Mesodermal cell (in vitro differentiated cells): ENCODE results near the gene CD48. TPM values are rescaled to one million over a fixed set of nuclear protein-coding genes. Genes with fewer than 3 reads are reported as not detected.

ENCODE experiments used
- H3K27ac ChIP-seq: 2 replicates; pipeline ENCODE4 v1.7.0; 2013; ENCODE audit warnings: mild to moderate bottlenecking, low read depth, low read length, moderate library complexity; ENCODE audit not compliant: severe bottlenecking
- H3K36me3 ChIP-seq: 2 replicates; pipeline ENCODE4 v1.7.1; 2013; ENCODE audit warnings: mild to moderate bottlenecking, low read length, moderate library complexity; ENCODE audit not compliant: control insufficient read depth, insufficient read depth
- H3K4me1 ChIP-seq: one replicate; pipeline ENCODE4 v1.7.1; 2013; ENCODE audit warnings: mild to moderate bottlenecking, low read length; ENCODE audit not compliant: insufficient read depth, control insufficient read depth, poor library complexity, severe bottlenecking
- H3K4me3 ChIP-seq: 2 replicates; pipeline ENCODE4 v1.7.0; 2013; ENCODE audit warnings: low read length, control low read depth, mild to moderate bottlenecking; ENCODE audit not compliant: insufficient read depth, poor library complexity, severe bottlenecking; ENCODE audit errors: extremely low read depth
- H3K9me3 ChIP-seq: 2 replicates; pipeline ENCODE4 v1.7.1; 2013; ENCODE audit warnings: mild to moderate bottlenecking, low read length, moderate library complexity; ENCODE audit not compliant: control insufficient read depth
- WGBS, 2 experiments: methylation state at CpG; one replicate each; pipeline ENCODE4 v1.1.5; 2013; ENCODE audit warnings: missing lambda C conversion rate in 2 of 2; ENCODE audit not compliant: insufficient coverage in 2 of 2; 5-methylcytosine and 5-hydroxymethylcytosine counted together
- polyA plus RNA-seq, 2 experiments: library from polyadenylated mRNA; stranded (reverse); fragments of 50-300 nt; gene quantifications; one replicate each; pipeline ENCODE4 v1.2.3, GENCODE V29; 2013

Gene CD48, protein sequence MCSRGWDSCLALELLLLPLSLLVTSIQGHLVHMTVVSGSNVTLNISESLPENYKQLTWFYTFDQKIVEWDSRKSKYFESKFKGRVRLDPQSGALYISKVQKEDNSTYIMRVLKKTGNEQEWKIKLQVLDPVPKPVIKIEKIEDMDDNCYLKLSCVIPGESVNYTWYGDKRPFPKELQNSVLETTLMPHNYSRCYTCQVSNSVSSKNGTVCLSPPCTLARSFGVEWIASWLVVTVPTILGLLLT
- 0.26 TPM for polyA plus RNA-seq (2013, experiment 1 of 2)
- polyA plus RNA-seq (2013, experiment 2 of 2) = not detected

DNA sequence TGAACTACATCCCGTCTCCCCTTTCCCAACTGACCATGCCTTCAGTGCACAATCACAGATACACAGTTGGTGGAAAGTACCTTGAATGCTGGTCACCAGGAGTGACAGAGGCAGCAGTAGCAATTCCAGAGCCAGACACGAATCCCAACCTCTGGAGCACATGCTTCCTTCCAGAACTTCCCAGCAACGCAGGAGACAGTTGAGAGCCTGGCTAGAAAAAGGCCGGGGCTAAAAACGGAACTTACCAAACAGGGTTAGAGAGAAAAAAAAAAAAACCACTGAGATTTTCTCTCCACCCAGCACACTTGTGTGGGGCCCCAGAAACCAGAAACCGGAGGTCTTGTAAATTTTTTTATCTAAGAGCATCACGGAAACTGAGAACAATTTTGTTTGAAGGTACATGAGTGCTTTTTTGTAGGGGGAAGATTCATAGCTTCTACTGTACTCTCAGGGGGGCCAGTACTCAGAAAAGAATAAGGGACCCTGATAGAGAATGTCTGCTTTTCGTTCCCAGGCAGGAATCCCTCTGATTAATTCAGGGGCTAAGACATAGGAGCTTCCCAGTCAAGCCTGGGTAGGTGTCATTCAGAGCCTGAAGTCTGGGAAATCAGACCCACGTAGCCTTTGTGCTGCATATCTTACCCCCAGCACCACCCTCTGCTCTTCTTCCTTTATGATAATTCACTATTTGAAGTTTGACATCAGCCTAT is at the start of gene CD48:
Gene CD48, minus strand, starts transcription at position 221 of the 710 bp plus-strand sequence. Its CDS starts 59 bp downstream, at position 162.
- WGBS, 2 experiments = 85 to 92% methylated on average over 3 to 6 of the region's 9 CpGs

DNA sequence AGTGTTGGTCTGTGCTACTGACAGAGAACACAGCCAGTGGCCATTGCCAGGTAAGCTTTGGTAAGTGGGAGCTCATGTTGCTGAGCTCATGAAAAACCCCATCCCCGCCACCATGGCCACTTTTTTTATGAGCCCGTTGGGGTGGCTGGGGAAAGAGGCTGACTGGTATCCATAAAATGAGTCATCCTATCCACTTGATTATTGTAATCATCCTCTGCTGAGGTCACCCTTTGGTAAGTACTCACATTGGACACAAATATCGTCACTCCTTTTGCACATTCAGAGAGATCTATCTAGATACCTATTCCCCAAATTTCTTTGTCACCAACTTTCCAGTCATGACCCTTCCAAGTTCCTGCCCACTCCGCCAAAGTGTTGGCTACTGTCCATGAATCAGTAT is 49.4 kb upstream of the CD48 start:
- no peak overlapping the region for H3K4me3 ChIP-seq
- H3K36me3 ChIP-seq = no peaks in the 10 kb centered on the region
- H3K9me3 ChIP-seq = no peaks in the 10 kb centered on the region
- no peaks in the 10 kb centered on the region for H3K4me1 ChIP-seq
- WGBS, 2 experiments = 95% methylated on average over 2 of the region's 4 CpGs; no CpG with 5 or more reads in 1 of the 2 experiments
- H3K27ac ChIP-seq = no peak overlapping the region

More for the DNA sequence above, at the start of gene CD48:
- Histone ChIP-seq H3K4me3 (no peak within 1 kb of the TSS), H3K27ac (no peak within 1 kb of the TSS), H3K36me3 (no peaks in the 10 kb centered on the region), H3K9me3 (no peaks in the 10 kb centered on the region), H3K4me1 (no peaks in the 10 kb centered on the region)

DNA sequence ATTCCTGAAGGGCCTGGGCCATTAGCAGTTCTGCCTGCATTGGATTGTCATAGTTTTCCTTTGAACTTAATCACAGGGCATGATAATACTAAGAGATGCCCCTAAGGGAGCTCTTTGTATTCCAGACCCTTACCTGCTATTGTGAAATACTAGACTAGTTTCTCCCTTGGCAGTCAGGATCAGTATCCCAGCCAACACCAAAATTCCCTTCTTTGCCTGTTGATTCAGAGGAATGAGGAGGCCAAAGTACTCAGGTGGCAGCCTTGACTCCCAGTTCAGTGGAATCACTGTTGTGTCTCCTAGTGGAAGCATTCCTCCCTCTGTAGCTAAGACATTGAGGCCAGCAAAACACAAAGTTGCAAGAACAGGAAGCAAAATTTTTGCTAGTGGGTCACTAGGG is 48.1 kb upstream of the CD48 start:
- no peaks in the 10 kb centered on the region for H3K36me3 ChIP-seq
- H3K4me1 ChIP-seq = no peaks in the 10 kb centered on the region
- H3K4me3 ChIP-seq = no peak overlapping the region
- no peaks in the 10 kb centered on the region for H3K9me3 ChIP-seq
- H3K27ac ChIP-seq = no peak overlapping the region

DNA sequence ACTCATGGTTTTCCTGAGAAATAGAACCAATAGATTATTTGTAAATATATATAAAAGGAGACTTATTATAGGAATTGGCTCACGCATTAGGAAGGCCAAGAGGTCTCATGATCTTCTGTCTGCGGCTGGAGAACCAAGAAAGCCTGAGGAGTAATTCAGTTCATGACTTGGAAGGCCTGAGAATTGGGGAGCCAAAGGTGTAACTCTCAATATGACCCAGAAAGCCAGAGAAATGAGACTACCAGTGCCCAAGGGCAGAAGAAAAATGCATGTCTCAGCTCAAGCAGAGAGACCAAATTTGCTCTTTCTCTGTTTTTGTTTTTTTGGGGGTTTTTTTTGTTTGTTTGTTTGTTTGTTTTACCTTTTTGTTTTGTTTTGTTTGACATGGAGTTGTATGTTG is 46.9 kb upstream of the CD48 start:
- H3K4me1 ChIP-seq = no peaks in the 10 kb centered on the region
- H3K9me3 ChIP-seq = no peaks in the 10 kb centered on the region
- no peak overlapping the region for H3K27ac ChIP-seq
- H3K36me3 ChIP-seq = no peaks in the 10 kb centered on the region
- no peak overlapping the region for H3K4me3 ChIP-seq
- WGBS, 2 experiments = 94 to 100% methylated on average over 2 of the region's 2 CpGs

DNA sequence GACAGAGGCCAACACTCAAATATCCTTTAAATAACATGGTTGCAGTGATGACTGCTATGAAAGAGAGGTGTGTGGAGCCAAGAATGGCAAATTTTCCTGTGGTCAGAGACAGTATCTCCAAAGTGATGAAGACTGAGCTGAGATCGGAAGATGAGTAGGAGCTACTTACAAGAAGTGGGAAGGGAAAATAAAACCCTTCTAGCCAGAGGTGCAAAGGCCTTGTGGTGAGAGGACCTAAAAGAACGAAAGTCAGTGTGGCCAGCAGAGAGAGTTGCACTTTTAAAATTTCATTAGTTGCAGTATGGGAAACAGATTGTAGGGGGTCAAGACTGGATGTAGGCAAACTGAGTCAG is 45.2 kb upstream of the CD48 start:
- Histone ChIP-seq H3K36me3 (no peaks in the 10 kb centered on the region), H3K27ac (no peak overlapping the region), H3K4me3 (no peak overlapping the region), H3K9me3 (no peaks in the 10 kb centered on the region), H3K4me1 (no peaks in the 10 kb centered on the region)
- 86 to 95% methylated on average over 2 of the region's 2 CpGs for WGBS, 2 experiments

DNA sequence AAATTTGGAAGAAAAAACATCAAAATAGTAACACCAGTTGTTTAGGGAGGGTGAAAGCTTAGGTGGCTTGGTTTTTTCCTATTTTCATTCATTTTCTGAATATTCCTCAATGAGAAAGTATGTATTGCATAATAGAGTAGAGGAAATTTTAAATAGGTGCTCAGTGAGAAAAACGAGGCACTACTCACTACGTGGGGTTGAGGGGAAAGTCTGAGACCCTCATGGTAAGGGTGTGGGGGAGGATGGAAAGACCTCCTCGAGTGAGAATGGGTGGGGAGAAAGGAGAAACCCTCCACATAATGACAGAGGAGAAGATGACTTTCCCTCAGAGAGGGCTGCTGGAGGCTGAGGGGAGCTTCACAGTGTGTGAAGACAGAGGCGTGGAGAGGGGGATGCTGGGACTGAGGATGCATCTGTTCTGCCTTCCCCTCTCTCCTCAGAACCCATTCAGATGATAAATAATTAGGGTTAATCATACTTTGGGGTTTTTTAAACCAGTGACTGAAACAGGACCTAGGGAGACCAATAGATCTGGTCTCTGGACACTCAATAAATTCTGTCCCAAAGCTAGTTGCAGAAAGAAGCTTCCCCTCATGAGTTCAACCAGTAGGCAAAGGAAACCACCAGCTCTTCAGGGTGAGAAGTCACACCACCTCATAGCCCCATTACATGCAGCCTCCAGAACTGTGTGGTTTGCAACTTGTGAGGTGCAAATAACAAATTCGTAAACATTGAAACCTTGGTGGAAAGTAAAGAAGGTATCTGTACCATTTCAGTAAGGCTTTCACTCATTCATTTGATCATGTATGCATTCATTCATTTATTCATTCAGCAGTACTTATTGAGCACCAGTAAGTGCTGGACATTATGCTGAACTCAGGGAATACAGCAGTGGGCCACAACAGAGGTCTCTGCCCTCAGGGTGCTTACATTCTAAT is 44.6 kb upstream of the CD48 start:
- H3K27ac ChIP-seq = no peak overlapping the region
- no peaks in the 10 kb centered on the region for H3K4me1 ChIP-seq
- no peaks in the 10 kb centered on the region for H3K36me3 ChIP-seq
- WGBS, 2 experiments = no CpG with 5 or more reads among the region's 5 CpGs
- H3K4me3 ChIP-seq = no peak overlapping the region
- no peaks in the 10 kb centered on the region for H3K9me3 ChIP-seq

DNA sequence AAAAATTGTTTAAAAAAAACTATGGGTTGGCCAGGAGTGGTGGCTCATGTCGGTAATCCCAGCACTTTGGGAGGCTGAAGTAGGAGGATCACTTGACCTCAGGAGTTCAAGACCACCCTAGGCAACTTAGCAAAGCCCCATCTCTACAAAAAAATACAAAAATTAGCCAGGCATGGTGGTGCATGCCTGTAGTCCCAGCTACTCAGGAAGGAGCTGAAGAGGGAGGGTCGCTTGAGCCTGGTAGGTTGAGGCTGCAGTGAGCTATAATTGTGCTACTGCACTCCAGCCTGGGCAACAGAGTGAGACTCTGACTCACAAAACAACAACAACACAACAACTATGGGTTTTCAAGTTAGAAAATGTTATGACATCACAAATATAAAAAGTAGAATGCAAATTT is 43.8 kb upstream of the CD48 start:
- WGBS, 2 experiments = 100% methylated on average over 1 of the region's 2 CpGs; no CpG with 5 or more reads in 1 of the 2 experiments
- no peak overlapping the region for H3K4me3 ChIP-seq
- H3K27ac ChIP-seq = no peak overlapping the region
- no peaks in the 10 kb centered on the region for H3K9me3 ChIP-seq
- no peaks in the 10 kb centered on the region for H3K4me1 ChIP-seq
- no peaks in the 10 kb centered on the region for H3K36me3 ChIP-seq

DNA sequence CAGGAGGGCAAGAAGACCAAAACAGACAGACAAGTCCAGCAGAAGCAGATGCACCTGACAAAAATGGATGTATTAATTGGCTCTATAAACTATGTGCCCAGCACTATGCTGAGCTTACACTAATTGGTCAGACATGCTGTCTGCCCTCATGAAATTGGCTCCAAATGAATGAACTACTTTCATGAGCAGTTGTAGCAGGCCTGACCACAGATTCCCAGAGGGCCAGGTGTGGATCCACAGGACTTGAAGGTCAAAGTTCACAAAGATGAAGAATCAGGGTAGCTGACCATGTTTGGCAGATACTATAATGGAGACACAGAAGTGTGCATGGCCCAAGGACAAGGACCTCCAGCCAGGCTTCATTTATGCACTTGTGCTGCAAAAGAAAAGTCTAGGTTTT is 42.0 kb upstream of the CD48 start:
- Histone ChIP-seq H3K36me3 (no peaks in the 10 kb centered on the region), H3K4me3 (no peak overlapping the region), H3K4me1 (no peaks in the 10 kb centered on the region), H3K27ac (no peak overlapping the region), H3K9me3 (no peaks in the 10 kb centered on the region)

DNA sequence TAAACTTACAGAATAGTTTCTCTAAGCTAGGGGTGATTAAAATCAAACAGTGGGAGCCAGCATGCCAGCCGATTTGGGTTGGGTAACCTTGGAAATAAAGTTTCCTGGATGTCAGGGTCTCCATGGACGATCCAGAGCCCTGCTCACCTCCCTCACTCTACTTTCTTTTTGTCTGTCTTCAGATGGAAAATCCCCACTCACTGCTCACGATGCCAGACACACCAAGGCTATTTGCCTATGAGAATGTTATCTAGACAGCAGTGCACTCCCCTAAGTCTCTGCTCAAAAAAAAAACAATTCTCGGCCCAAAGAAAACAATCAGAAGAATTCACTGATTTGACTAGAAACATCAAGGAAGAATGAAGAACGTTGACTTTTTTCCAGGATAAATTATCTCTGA is 41.3 kb upstream of the CD48 start:
- Histone ChIP-seq H3K4me1 (no peaks in the 10 kb centered on the region), H3K9me3 (no peaks in the 10 kb centered on the region), H3K36me3 (no peaks in the 10 kb centered on the region), H3K4me3 (no peak overlapping the region), H3K27ac (no peak overlapping the region)
- 79 to 85% methylated on average over 4 of the region's 5 CpGs for WGBS, 2 experiments

DNA sequence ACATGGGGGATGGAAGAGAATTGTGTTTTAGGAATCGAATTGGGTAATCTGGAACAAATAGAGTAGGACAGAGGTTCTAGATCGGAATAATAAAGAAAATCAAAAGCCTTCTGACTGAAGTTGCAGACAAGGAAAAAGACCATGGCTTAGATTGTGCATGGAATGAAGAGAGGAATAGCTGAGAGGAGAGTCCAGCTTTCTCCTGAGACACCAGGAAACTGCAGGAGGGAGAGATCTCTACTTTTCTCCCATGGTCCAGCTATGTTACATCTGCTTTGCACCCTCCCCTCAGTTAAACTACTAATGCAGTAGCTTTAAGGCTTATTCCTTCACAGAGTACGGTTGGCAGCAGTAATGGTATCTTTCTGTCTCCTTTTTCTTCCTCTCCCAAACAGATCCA is 40.8 kb upstream of the CD48 start:
- WGBS, 2 experiments = 84 to 95% methylated on average over 2 of the region's 3 CpGs
- no peak overlapping the region for H3K27ac ChIP-seq
- no peak overlapping the region for H3K4me3 ChIP-seq
- H3K4me1 ChIP-seq = no peaks in the 10 kb centered on the region
- no peaks in the 10 kb centered on the region for H3K36me3 ChIP-seq
- no peaks in the 10 kb centered on the region for H3K9me3 ChIP-seq
